GM23338 (cell line): ENCODE measurements around the gene NETO2. TPM values are rescaled to one million over a fixed set of nuclear protein-coding genes. Genes with fewer than 3 reads are reported as not detected.

ENCODE experiments used
- ATAC-seq: fragments of 200-7000 bp; cut with Tn5 transposase; 3 replicates; pipeline ENCODE4 v1.9.1; 2020
- DNase-seq: peaks from one replicate; pipeline ENCODE4 v3.0.0-alpha.2; 2015; ENCODE audit warnings: low spot score
- H2AFZ ChIP-seq: fragments of 200-600 bp; sonication (generic); 2 replicates; pipeline ENCODE4 v1.8.0; 2016; ENCODE audit warnings: antibody characterized with exemption, mild to moderate bottlenecking, moderate library complexity
- H3F3A ChIP-seq: fragments of 200-600 bp; sonication (generic); replicated peaks from 2 replicates; pipeline ENCODE4 v1.8.0; 2017; ENCODE audit warnings: antibody characterized with exemption, mixed run types, low read depth
- H3K27ac ChIP-seq: fragments of 200-600 bp; sonication (generic); 2 replicates; pipeline ENCODE4 v1.6.1; 2016; ENCODE audit warnings: low read depth
- H3K27me3 ChIP-seq: fragments of 200-600 bp; sonication (generic); 2 replicates; pipeline ENCODE4 v1.8.0; 2016; ENCODE audit warnings: mild to moderate bottlenecking, mixed run types, moderate library complexity; ENCODE audit not compliant: insufficient read depth
- H3K36me3 ChIP-seq: fragments of 200-600 bp; sonication (generic); 2 replicates; pipeline ENCODE4 v1.8.0; 2016; ENCODE audit warnings: mild to moderate bottlenecking; ENCODE audit not compliant: insufficient read depth
- H3K4me1 ChIP-seq: fragments of 200-600 bp; sonication (generic); 2 replicates; pipeline ENCODE4 v1.8.0; 2016; ENCODE audit warnings: mild to moderate bottlenecking, moderate library complexity; ENCODE audit not compliant: insufficient read depth
- H3K4me2 ChIP-seq: fragments of 200-600 bp; sonication (generic); 2 replicates; pipeline ENCODE4 v1.7.1; 2017; ENCODE audit warnings: mixed run types
- H3K4me3 ChIP-seq: fragments of 200-600 bp; sonication (generic); 2 replicates; pipeline ENCODE4 v1.6.1; 2016; ENCODE audit warnings: mixed run types
- H3K79me2 ChIP-seq: fragments of 200-600 bp; sonication (generic); replicated peaks from 2 replicates; pipeline ENCODE4 v1.8.0; 2017; ENCODE audit warnings: mild to moderate bottlenecking; ENCODE audit not compliant: insufficient read depth
- H3K9me2 ChIP-seq: fragments of 200-600 bp; sonication (generic); 2 replicates; pipeline ENCODE4 v1.8.0; 2017; ENCODE audit not compliant: insufficient read depth
- H4K20me1 ChIP-seq: fragments of 200-600 bp; sonication (generic); replicated peaks from 2 replicates; pipeline ENCODE4 v1.8.0; 2017; ENCODE audit warnings: mild to moderate bottlenecking; ENCODE audit not compliant: insufficient read depth
- H3K27ac Mint-ChIP-seq: 2 replicates; pipeline ENCODE4 v1.8.0; 2020; ENCODE audit warnings: inconsistent platforms, mild to moderate bottlenecking, moderate library complexity, mixed read lengths
- H3K27me3 Mint-ChIP-seq: 3 replicates; pipeline ENCODE4 v1.8.0; 2022; ENCODE audit warnings: low read depth, mild to moderate bottlenecking, moderate library complexity, mixed read lengths, inconsistent platforms; ENCODE audit not compliant: insufficient read depth, poor library complexity
- H3K36me3 Mint-ChIP-seq: 3 replicates; pipeline ENCODE4 v1.8.0; 2021; ENCODE audit warnings: low read depth, mild to moderate bottlenecking, inconsistent platforms, moderate library complexity, mixed read lengths
- H3K4me1 Mint-ChIP-seq: 3 replicates; pipeline ENCODE4 v1.8.0; 2020; ENCODE audit warnings: mild to moderate bottlenecking, inconsistent platforms, mixed read lengths
- H3K4me3 Mint-ChIP-seq: 3 replicates; pipeline ENCODE4 v1.8.0; 2021; ENCODE audit warnings: moderate library complexity, mild to moderate bottlenecking, inconsistent platforms, mixed read lengths
- H3K9me3 Mint-ChIP-seq: 3 replicates; pipeline ENCODE4 v1.8.0; 2020; ENCODE audit warnings: moderate library complexity, mild to moderate bottlenecking, inconsistent platforms, mixed read lengths
- CREB1 ChIP-seq: fragments of 250-450 bp; sonication (Bioruptor Pico); IDR thresholded peaks from 2 replicates; pipeline ENCODE4 v1.5.0; 2020; ENCODE audit warnings: low read depth, mild to moderate bottlenecking, moderate library complexity
- CTCF ChIP-seq, 2 experiments: fragments of 200-600 bp in 1 of 2; sonication (generic) in 1 of 2; conservative IDR thresholded peaks; 2 replicates each; pipeline versions ENCODE4 v1.5.1 to v1.6.1; 2016 to 2017; ENCODE audit warnings: antibody characterized with exemption in 2 of 2, low read depth in 2 of 2, mild to moderate bottlenecking in 2 of 2, moderate library complexity in 1 of 2
- ETS1 ChIP-seq: IDR thresholded peaks from 2 replicates; pipeline ENCODE4 v1.6.1; 2016; ENCODE audit warnings: antibody characterized with exemption
- EZH2 ChIP-seq: fragments of 200-600 bp; sonication (generic); IDR thresholded peaks from one replicate; pipeline ENCODE4 v1.8.0; 2017; ENCODE audit warnings: antibody characterized with exemption, mild to moderate bottlenecking, low read depth; ENCODE audit not compliant: unreplicated experiment
- EZH2phosphoT487 ChIP-seq: fragments of 200-600 bp; sonication (generic); IDR thresholded peaks from one replicate; pipeline ENCODE4 v1.8.1; 2018; ENCODE audit warnings: antibody characterized with exemption; ENCODE audit not compliant: unreplicated experiment
- JUNB ChIP-seq: IDR thresholded peaks from one replicate; pipeline ENCODE4 v1.6.1; 2016; ENCODE audit warnings: antibody characterized with exemption; ENCODE audit not compliant: unreplicated experiment
- NANOG ChIP-seq: IDR thresholded peaks from 2 replicates; pipeline ENCODE4 v1.6.1; 2016; ENCODE audit warnings: antibody characterized with exemption, borderline replicate concordance
- POLR2AphosphoS5 ChIP-seq: IDR thresholded peaks from 2 replicates; pipeline ENCODE4 v1.6.1; 2016; ENCODE audit warnings: antibody characterized with exemption, low read depth
- REST ChIP-seq: IDR thresholded peaks from one replicate; pipeline ENCODE4 v1.6.1; 2018; ENCODE audit warnings: antibody characterized with exemption; ENCODE audit not compliant: unreplicated experiment
- STAT1 ChIP-seq: IDR thresholded peaks from one replicate; pipeline ENCODE4 v1.6.1; 2016; ENCODE audit warnings: antibody characterized with exemption; ENCODE audit not compliant: unreplicated experiment
- ZNF114 ChIP-seq: fragments of 250-450 bp; sonication (Bioruptor Pico); IDR thresholded peaks from 2 replicates; pipeline ENCODE4 v1.5.0; 2020; ENCODE audit warnings: mild to moderate bottlenecking, moderate library complexity
- ZNF331 ChIP-seq: fragments of 250-450 bp; sonication (Bioruptor Pico); IDR thresholded peaks from 2 replicates; pipeline ENCODE4 v1.5.0; 2020; ENCODE audit warnings: low read depth, mild to moderate bottlenecking, moderate library complexity
- ZNF462 ChIP-seq: fragments of 250-450 bp; sonication (Bioruptor Pico); IDR thresholded peaks from 2 replicates; pipeline ENCODE4 v1.5.0; 2020; ENCODE audit warnings: mild to moderate bottlenecking, moderate library complexity
- polyA plus RNA-seq: library from polyadenylated mRNA; unstranded; fragments of >200 nt; fragmentation: Nextera tagmentation; extraction: Ambion mirVana; gene quantifications from 2 replicates; pipeline ENCODE4 v1.2.1, GENCODE V29; 2016
- total RNA-seq: library from RNA; depleted of rRNA; stranded (reverse); fragments of >200 nt; shearing (Covaris generic); gene quantifications from 2 replicates; pipeline ENCODE4 v1.2.3, GENCODE V29; 2014

NETO2 gene
- total and polyA plus RNA-seq, 2 experiments from 2014 or later: 6.6 to 10.6 TPM

GRCh38 chr16:47060596-47060995 lies 83.1 kb downstream of the NETO2 start:
- no peak overlapping the region for H3K27ac ChIP-seq
- H3F3A ChIP-seq: no peaks in the 10 kb centered on the region
- no peaks in the 10 kb centered on the region for H4K20me1 ChIP-seq
- H3K4me1 ChIP-seq: no peaks in the 10 kb centered on the region
- Mint-ChIP-seq H3K4me3 (no peak overlapping the region), H3K4me1 (no peaks in the 10 kb centered on the region), H3K9me3 (peaks cover 10% of the 10 kb centered on the region), H3K36me3 (peaks cover 6% of the 10 kb centered on the region; the same call in 1 of the 3 replicates), H3K27me3 (peaks cover 5% of the 10 kb centered on the region), H3K27ac (no peak overlapping the region)
- H3K9me2 ChIP-seq: 0 out of 2 replicates have a peak, but pooled peaks cover 3% of the 10 kb centered on the region
- no peaks in the 10 kb centered on the region for H3K36me3 ChIP-seq
- H3K4me2 ChIP-seq: no peak overlapping the region
- H2AFZ ChIP-seq: no peak overlapping the region
- ATAC-seq (no peak), DNase-seq (no peak)
- no peaks in the 10 kb centered on the region for H3K27me3 ChIP-seq
- no peaks in the 10 kb centered on the region for H3K79me2 ChIP-seq
- TF ChIP-seq REST (no peak), POLR2AphosphoS5 (no peak), CREB1 (CRISPR knock-in tag) (no peak), ETS1 (no peak), EZH2 (no peak), JUNB (no peak), ZNF114 (no peak), STAT1 (no peak), ZNF331 (CRISPR knock-in tag) (no peak), EZH2phosphoT487 (no peak), ZNF462 (no peak), NANOG (no peak), CTCF (conservative IDR thresholded peaks at IDR 0.05; ENCODE audit: low read depth in 2 of 2) (no peak)
- H3K4me3 ChIP-seq: no peak overlapping the region
